Uterus (tissue), 2 donors: ENCODE results near the gene ELANE.

Experiments
- CTCF ChIP-seq, 4 experiments: fragments of 200-600 bp in 2 of 4; fragments of 450-650 bp in 2 of 4; sonication (generic) in 2 of 4; IDR thresholded peaks; one replicate each; pipeline ENCODE4 v1.5.1; 2016 to 2019; ENCODE audit warnings: antibody characterized with exemption in 4 of 4, mild to moderate bottlenecking in 2 of 4, moderate library complexity in 1 of 4
- POLR2A ChIP-seq, 2 donors: fragments of 450-650 bp; IDR thresholded peaks; one replicate each; pipeline ENCODE4 v1.6.1; 2016; ENCODE audit warnings: antibody characterized with exemption in 2 of 2, mild to moderate bottlenecking in 1 of 2, moderate library complexity in 1 of 2

- TF ChIP-seq POLR2A (IDR thresholded peaks at IDR 0.05) = no peak
- TF ChIP-seq CTCF (IDR thresholded peaks at IDR 0.05) = no peak
Measured at GRCh38 chr19:882871-883497, 30.9 kb downstream of the ELANE start.
